D341Med (cell line): ENCODE results near the gene SPATS2L.

Experiments
- DNase-seq: peaks from one replicate; pipeline ENCODE4 v3.0.0; 2012; ENCODE audit warnings: low spot score

SPATS2L gene

DNA sequence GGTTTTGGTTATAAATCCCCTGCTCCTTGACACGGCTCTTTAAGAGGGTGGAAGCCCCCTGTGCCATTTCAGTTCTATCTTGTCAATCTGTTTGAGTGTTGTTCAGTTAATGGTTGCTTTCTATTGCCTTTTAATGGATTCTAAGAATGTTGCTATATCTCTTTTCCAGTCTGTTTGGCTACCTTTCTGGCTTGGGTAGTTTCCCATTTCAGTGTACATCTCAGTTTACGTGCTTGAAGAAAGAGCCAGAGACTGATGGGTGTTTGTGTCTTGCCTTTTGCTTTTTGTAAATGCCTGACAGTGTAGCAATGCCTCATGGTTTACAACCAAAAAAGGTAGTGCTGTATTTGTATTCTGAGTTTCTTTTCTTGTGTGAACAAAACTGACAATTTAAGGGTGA is 45.3 kb downstream of the SPATS2L start:
- DNase-seq = no peak

DNA sequence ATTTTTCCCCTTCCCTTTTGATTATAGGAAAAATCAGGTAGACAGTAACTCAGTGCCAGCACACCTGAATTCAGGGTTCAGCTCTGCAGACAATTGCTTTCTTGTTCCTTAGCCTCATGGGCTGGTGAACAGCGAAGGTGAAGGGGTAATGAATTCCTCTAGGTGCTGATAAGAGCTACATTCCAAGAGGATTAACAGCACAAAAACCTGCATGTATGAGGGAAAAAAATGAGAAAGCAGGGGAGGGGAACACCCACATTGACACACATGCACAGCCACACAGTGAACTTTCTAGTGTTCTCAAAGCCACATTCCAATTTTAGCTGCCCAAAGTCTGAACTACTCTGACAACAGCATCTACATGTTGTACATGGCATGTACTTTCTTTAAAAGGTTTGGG is 46.1 kb downstream of the SPATS2L start:
- DNase-seq = no peak

DNA sequence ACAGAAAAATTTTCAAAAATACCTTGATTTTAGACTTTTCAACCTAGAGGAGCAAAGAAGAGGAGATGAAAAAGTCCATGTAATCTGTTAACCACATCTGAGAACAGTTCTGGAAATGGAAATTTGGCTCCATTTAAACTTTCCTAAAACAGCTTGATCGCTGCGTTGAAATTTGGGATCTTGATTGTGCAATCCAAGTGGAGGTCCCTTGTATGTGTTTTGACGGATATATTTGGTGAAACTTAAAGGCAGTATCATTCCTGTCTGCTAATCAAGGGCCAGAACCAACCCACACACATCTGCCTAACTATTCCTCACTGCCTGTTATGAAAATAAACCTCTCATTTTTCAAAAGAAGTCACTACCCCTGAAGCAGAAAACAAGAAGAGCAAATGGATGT is 46.6 kb downstream of the SPATS2L start:
- DNase-seq = no peak

DNA sequence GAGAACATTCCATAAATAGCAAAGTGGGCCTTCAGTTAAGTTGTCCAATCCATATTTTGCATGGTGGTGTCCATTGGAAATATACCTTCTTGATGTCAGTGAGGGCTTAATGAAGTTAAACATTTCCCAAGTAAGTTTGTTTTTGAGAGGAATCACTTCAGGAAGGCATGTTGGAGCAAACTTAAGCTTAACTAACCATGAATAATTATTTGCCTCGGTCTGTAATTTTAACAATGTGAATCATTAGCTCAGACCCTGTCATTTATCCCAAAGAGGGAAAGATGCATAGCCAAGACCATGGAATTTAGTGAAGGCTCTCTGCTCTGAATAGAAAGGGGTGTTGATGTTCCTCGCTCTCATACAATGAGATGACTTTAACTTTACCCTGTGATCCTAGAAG is 47.4 kb downstream of the SPATS2L start:
- no peak for DNase-seq

DNA sequence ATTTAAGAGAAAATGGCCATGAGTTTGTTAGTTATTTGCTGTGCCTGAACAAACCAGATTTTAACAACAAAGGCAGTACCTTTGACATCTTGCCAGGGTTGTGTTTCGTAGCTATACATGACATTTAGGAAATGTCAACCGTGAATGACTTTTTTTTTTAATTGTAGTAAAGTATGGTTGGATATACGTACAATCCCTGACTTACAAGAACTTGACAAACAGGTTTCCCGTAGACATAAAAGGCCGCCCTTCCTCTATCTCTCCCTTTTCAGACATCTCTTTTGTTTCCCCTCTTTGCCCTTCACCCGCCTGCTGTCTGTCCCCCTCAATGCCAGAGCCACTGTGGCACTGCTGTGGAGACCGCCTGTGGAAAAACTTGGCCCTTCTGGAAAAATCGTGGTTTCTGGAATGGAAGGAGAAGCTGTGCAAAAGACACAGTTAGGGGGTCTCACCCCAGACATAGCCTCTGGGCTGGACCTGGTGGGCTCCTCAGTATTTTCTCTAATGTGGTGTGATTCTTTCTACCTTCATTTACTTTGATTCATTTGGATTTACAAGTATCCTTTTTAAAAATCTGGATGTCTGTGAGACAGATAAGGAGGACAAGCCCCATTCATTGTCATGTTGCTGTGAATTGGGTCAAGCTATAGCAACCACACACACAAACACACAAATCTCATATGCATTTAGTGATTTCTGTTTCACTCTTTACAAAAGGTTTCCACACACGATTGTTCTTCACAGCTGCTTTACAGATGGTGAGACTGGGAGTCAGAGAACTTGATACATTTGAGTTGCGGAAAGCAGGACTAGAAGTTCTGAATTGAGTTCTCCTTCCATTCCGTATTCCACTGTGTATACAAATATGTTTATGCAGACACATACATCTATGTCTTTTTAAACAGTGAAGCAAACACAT is 48.6 kb downstream of the SPATS2L start:
- no peak for DNase-seq

DNA sequence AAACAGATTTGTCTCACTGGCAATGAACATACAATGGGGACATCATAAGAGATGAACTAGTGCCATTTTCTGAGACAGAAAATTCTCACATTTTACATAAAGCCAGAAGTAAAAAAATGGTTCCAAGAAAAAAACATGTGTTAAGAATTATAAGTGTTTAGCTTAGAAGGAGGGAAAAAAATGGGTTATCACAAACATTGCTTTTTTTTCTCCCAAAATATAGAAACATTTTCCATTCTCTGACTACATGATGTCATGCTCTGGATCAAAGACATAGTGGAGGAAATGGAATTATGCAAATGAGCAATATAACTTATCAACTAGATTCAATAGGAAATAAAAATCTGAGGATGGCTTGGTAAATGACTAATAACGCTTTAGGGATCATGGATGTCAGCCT is 49.8 kb downstream of the SPATS2L start:
- DNase-seq = no peak

DNA sequence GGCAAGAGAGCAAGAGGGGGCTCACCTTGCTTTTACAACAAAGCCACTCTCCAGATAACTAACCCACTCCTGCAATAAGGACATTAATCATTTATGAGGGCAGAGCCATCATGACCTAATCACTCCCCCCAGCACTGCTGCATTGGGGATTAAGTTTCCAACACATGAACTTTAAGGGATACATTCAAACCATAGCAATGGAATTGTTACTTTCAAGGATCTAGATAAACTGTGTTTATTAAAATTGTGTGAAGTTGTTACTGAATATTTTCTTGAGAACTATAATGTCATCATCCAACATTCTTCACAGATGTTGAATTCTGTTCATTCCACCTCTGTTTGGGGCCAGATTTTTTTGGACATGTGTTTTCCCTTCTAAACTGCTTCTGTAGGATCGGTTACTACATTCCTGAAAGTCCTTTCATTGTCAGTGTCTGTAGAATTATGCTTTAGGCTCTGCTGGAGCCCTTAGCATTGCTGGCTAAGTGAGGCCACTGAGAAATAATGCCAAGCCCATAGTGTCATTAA is 50.4 kb downstream of the SPATS2L start:
- DNase-seq = no peak

DNA sequence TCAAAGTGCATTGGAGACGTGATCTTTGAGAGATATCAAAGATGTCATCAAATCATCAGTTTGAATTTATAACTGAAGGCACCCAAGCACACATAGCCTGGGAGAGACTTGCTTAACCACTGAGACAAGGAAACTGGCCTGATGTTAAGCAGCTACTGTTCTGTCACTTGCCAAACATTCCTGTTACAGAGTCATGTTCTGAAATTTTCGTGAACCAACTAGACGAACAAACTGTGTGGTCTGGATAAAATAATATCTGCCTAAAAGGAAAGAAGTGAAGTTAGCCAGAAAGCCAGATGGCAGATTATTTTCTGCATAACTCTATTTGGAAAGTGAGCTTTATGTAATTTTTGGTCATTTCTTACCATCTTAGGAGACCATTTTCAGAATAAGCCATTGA is 51.4 kb downstream of the SPATS2L start:
- no peak for DNase-seq

DNA sequence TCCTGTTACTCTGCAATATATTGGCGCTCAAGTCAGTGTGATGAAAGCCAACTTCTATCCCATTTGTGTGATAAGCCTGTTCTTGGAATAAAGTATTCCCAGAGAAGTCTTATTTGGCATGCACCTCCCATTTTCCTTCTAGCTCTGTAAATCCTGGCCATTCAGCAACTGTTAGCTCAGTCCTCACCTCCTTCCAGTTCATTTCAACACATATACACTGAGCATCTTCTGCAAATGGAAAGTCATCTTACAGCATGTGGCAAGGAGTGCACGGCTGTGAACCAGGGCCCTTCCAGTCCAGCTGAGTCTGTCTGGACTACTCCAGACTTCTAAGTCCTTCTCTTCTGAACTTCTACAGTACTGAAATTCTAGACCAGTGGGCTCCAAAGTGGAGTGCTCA is 53.1 kb downstream of the SPATS2L start:
- DNase-seq = no peak

DNA sequence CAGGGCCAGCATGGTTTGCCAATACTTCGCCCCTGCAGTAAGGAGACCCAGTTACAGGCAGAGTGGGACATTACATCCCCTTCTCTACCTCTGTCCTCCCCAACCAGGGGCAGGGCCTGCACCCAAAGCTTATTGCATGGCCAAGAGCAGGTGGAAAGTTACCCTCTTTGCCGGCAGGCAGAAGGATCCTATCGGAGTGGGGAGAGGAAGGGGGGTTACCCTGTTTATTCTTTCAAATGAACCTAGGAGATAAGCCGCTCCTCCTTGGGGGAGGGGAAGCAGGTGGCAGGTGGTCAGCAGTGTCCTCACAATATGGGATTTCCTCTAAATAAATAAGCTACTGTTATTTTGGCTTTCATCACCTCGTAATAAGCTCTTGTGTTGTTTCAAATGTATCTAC is 53.9 kb downstream of the SPATS2L start:
- no peak for DNase-seq

DNA sequence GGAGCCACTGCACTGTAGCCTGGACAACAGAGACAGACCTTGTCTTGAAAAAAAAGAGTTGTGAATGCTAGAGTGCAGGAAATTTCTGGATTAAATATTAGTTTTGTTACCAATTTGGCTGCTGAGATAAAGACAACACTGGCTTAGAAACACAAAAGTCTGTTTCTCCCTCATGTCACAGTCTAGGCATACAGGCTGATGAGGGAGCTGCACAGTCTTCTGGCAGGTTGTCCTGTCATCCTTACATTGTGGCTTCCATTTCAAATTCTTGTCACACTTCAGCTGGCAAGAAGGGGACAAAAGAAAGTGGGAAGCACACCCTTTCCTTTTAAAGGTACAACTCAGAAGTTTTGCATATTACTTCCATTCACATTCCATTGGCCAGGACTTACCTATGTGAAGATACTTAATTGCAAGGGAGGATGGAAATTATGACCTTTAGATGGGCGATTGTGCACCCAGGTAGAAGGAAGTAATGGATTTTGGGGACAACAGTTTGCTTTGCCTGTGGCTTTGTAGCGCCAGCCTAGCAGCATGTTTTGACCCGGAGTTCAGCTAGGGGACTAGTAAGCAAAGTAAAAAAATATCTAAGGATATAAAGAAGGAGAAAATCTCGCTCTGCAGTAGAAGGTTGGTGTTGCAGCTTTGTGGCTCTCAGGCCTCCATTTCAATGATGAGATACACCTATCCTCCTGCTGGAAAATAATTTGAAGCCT is 55.9 kb downstream of the SPATS2L start:
- no peak for DNase-seq

DNA sequence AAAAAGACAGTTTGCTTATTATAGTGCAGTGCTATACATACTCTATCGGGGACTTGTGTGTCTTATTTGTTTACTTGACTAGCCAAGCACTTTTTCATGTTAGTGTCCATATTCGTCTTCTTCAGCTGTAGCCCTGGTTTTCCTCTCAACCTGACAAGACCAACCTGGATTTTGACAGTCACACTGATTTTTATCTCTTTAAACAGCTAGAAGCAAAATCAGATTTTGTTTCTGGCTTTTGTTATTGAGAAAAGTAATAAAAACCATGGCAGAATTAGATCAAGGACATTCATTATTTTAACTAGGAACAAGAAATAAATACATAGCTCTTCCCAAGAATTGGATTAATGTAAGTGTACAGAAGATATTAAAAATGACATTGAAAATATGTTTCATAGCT is 56.8 kb downstream of the SPATS2L start:
- no peak for DNase-seq

DNA sequence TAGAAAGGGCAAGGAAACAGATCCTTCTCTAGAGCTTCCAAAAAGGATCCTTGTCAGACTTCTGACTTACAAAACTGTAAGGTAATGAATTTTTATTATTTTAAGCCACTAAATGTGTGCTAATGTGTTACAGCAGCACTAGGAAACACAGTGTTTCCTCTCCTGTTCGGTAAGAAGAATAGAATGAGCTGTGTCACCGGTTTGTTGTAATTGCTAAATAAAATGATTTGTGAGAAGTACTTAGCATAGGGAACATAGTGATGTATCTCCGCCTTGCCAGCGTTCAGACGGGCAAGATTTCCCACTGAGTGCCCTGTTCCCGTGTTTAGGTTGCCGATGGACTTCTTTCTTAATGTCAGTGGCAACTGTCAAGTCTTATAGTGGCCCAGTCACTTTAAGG is 57.6 kb downstream of the SPATS2L start:
- DNase-seq = no peak

DNA sequence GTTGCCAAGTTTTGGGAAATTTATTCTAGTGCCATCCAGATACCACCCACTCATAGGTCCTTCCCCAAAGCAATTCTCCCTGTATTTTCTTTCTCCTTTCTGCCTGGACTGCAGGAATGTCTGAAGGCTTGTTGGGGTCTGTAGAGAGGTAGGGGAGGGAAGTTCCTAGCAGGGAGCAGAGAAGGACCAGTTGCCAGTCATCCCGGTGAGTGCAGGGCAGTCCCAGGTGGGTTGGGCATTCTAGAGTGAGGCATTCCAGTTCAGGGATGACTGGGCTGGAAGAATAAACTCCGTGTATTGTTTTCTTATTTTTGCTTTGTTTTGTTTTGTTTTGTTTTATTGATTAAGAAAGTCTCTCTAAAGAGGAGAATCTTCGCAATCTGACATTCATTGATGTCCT is 58.1 kb downstream of the SPATS2L start:
- DNase-seq = no peak

DNA sequence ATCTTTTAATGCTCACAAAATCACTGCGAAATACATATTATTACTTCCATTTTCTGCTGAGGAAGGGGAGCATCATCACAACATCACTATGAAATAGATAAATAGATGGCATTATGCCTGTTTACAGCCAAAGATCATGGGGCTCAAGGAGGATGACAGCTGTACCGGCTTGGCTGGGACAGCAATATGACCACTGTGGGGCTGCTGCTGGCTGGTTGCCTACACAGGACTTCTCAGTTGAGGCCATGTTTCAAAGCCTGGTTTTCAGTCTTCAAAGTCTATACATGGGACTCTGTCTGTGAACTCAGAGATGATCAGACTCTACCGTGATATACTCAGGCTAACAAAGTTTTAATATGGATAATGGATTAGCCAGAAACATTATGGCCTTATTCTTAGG is 58.7 kb downstream of the SPATS2L start:
- DNase-seq = no peak

DNA sequence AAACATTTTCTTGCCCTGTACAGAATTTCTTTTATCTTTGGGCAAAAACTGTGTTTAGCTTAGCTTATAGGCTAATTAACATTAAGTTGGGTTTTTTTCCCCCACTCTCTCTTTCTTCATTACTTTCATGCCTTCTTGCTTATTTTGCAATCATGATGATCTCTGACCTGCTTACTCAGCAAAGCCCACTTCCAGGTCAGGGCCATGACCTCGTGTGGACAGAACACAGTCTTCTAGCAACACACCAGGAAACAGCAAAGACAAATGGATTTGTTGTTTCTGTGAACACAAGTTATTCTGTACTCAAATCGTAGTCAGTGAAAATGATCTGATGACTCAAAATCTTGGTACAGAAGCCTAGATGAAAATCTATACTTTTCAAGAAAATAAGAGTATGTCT is 60.7 kb downstream of the SPATS2L start:
- DNase-seq = no peak

DNA sequence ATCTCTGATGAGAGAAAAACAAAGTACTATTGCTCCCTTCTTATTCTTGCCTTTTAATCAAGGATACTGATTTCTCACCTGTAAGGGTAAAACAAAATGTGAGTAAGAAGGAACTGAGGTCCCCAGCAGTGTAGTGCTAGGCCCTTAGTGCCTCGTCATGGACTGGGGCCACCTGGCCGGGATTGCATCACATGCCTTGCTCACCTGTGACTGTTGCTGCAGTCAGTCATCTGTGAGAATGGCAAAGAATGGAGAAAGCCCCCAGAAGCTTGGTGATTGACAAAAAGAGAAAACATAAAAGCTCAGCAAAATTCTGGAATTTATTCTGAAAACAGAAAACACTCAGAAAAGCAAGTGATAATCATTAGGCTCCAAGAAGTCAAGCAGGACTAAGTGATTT is 63.4 kb downstream of the SPATS2L start:
- no peak for DNase-seq

DNA sequence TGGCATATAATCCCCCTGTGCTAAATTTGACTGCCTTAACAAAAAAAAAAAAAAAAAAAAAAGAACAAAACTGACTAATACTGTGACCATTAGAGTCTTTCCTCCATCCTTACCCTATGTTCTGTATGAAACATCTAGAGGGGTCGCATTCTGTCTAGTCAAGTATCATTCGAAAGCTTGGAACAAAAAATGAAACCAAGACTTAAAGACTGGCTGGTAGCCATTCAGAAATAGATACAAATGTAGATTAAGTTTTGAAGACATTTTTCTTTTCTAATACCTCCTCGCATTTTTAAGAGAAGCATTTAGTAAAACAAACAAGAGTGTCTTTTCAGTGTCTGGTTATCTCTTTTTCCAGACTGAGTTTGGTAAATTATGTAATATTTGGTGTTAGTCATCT is 66.7 kb downstream of the SPATS2L start:
- DNase-seq = no peak

DNA sequence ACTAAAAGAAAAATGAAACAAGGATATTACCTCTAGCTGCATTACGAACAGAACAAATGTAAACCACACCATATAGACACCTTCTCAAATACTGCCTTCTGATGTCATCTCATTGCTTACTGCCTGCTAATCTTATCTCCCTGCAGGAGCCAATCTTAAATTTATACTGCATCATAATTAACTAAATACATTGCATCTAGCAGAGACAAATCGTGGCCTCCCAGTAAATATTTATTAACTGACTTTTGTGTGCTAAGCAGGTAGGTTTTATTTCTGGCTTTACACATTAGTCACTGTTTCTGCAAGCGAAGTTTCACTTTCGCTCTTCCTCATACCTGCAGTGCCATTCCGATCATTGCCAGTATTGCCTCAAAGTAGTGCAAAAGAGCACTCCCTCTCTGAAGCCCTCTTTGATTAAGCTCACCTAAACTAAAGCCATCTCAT is 67.5 kb downstream of the SPATS2L start:
- no peak for DNase-seq

DNA sequence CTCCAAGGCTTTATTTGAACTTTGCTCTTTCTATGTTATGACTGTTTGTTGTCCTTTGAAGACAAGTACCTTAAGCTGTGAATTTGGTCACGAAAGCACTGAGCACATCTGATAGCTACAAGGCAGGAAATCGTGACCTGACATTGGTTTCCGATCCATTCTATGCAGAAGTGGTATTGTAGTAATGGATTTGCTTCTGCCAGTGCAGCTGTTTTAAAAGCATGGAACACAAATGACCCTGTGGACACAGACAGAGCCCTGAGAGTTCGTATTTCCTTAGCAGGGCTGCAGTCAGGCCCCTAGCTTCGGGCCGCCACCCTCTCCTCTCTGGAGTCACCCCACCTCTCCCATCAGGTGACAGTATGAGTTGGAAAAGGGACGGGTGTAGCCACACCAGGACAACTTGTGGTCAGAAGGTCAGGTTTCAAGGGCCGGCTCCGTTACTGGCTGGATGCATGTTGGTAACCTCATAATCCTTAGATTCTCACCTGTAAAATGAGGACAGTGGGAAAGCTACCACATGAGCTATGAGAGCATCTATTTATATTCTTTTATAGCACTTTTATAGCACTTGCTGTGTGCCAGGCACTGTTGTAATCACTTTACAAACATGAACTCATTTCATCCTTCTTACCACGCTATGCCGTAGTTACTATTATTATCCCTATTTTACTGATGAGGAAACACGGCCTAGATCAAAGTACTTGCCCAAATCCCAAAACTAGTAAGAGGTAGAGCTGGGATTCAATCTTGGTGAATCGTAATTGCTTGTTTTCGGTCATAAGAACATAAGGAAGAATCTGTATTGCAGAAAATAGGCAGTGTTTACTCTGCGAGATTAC is 70.2 kb downstream of the SPATS2L start:
- DNase-seq = no peak

DNA sequence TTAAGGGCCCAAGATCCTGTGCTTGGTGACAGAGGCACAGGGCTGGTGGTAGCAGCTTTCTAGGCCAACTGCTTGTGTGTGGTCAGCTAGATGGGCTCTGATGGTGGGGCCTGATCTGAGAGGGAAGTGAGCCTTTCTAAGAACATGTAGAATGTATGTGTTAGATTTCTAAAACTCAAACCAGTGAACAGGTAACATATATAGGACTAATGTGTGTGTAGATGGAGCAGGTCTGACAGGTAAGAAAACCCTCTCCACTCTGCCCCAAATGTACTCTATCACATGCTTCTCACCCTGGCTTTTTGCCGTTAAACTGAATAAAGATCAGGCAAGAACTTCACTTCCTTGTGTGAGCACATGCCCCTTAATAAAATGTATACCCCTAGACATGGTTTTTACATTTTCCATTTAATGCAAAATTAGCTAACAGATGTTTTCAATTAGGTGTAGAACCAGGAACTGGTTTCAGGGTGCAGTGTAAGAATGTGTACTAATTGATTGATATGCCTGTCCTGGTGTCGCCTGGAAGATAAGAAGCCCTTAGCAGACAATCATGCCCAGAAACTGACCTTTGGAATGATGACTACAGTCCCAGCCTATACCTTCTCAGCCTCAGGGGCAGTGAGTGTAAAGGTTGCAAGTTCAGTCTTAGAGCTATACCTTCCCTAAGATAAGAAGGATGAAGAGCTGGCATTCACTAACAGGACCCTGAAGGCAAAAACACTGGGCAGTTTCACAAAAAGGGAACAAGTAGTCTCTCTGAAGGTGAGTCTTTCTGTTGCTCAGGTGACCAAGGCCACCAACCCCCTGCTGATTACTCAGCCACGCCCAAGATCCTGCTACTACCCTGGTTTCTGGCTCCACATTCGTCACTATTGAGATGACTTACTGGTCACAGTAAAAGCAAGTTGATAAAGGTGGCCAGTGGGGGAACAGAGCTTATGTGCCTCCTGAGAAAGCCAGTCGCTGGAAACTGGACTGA is 71.2 kb downstream of the SPATS2L start:
- no peak for DNase-seq
